GM18868 (cell line): ENCODE measurements around the gene GARRE1.
"Not testable (repeated sequence)": the region's sequence is repeated elsewhere in the genome, so short reads cannot be mapped to it uniquely, and the experiment has no call there.

Experiments
- ATAC-seq: cut with Tn5 transposase; IDR thresholded peaks from one replicate; pipeline ENCODE4 v1.9.1; 2021; ENCODE audit warnings: mild to moderate bottlenecking, moderate library complexity; ENCODE audit not compliant: unreplicated experiment

The GARRE1 gene

GRCh38 chr19:34254046-34254697, at the start of gene GARRE1:
Gene GARRE1, plus strand, starts transcription at chr19:34254554. Its CDS starts 45,920 bp downstream, at chr19:34300474.
- ATAC-seq, result peak; percentile 89

GRCh38 chr19:34205324-34205723, 49.0 kb upstream of the GARRE1 start:
- ATAC-seq, result not testable (repeated sequence)

- ATAC-seq, result no peak
These were observed 46.0 kb upstream of the GARRE1 start for GRCh38 chr19:34208291-34208884.

- no peak for ATAC-seq
These were observed 44.6 kb upstream of the GARRE1 start for GRCh38 chr19:34209726-34210125.

- ATAC-seq, result no peak
These were observed 41.1 kb upstream of the GARRE1 start for GRCh38 chr19:34213283-34213682.

GRCh38 chr19:34214040-34214439, 40.3 kb upstream of the GARRE1 start:
- no peak for ATAC-seq

- ATAC-seq, result no peak
These were observed 39.2 kb upstream of the GARRE1 start for GRCh38 chr19:34215006-34215665.

- ATAC-seq, result no peak
These were observed 38.7 kb upstream of the GARRE1 start for GRCh38 chr19:34215666-34216038.

- ATAC-seq, result not testable (repeated sequence)
These were observed 37.6 kb upstream of the GARRE1 start for GRCh38 chr19:34216745-34217219.

- ATAC-seq, result peak; percentile 66
These were observed 36.2 kb upstream of the GARRE1 start for GRCh38 chr19:34217952-34218817.

- no peak for ATAC-seq
These were observed 35.6 kb upstream of the GARRE1 start for GRCh38 chr19:34218818-34219164.

- no peak for ATAC-seq
These were observed 33.8 kb upstream of the GARRE1 start for GRCh38 chr19:34220472-34221063.

GRCh38 chr19:34222386-34222785, 32.0 kb upstream of the GARRE1 start:
- ATAC-seq, result no peak

GRCh38 chr19:34224996-34225658, 29.2 kb upstream of the GARRE1 start:
- no peak for ATAC-seq

- no peak for ATAC-seq
These were observed 28.7 kb upstream of the GARRE1 start for GRCh38 chr19:34225659-34226015.

- no peak for ATAC-seq
These were observed 28.3 kb upstream of the GARRE1 start for GRCh38 chr19:34226036-34226435.

- ATAC-seq, result no peak
These were observed 26.0 kb upstream of the GARRE1 start for GRCh38 chr19:34228347-34228746.

- ATAC-seq, result no peak
These were observed 25.6 kb upstream of the GARRE1 start for GRCh38 chr19:34228762-34229161.

GRCh38 chr19:34229721-34230120, 24.6 kb upstream of the GARRE1 start:
- no peak for ATAC-seq

- no peak for ATAC-seq
These were observed 23.5 kb upstream of the GARRE1 start for GRCh38 chr19:34230820-34231219.
